HEK293T (cell line): ENCODE measurements around the gene TNFRSF17.

Experiments
- CTCF ChIA-PET: fragments of 350-600 bp; formaldehyde crosslinking; extraction: SDS; loops from one replicate; lab custom pipeline; 2021; ENCODE audit warnings: antibody characterized with exemption, inconsistent platforms; lab: Yijun Ruan, JAX
- POLR2A ChIA-PET: fragments of 350-600 bp; formaldehyde crosslinking; extraction: SDS; loops from one replicate; lab custom pipeline; 2020; ENCODE audit warnings: antibody characterized with exemption, inconsistent platforms; lab: Yijun Ruan, JAX
- DNase-seq: peaks from one replicate; pipeline ENCODE4 v3.0.0; 2012; ENCODE audit warnings: mixed read lengths; ENCODE audit errors: extremely low spot score
- ARNT ChIP-seq: fragments of 450-650 bp; IDR thresholded peaks from 2 replicates; pipeline ENCODE4 v1.6.1; 2017; ENCODE audit warnings: mild to moderate bottlenecking
- BHLHE40 ChIP-seq: fragments of 450-650 bp; IDR thresholded peaks from 2 replicates; pipeline ENCODE4 v1.6.1; 2016; ENCODE audit warnings: mild to moderate bottlenecking, moderate library complexity, borderline replicate concordance
- CTBP1 ChIP-seq: fragments of 450-650 bp; IDR thresholded peaks from 2 replicates; pipeline ENCODE4 v1.6.1; 2016; ENCODE audit warnings: borderline replicate concordance
- ELF4 ChIP-seq: fragments of 450-650 bp; IDR thresholded peaks from 2 replicates; pipeline ENCODE4 v1.6.1; 2017; ENCODE audit warnings: antibody characterized with exemption
- FOXA1 ChIP-seq: fragments of 450-650 bp; IDR thresholded peaks from 2 replicates; pipeline ENCODE4 v1.6.1; 2016; ENCODE audit warnings: mild to moderate bottlenecking
- FOXK2 ChIP-seq: fragments of 450-650 bp; IDR thresholded peaks from 2 replicates; pipeline ENCODE4 v1.6.1; 2016; ENCODE audit warnings: mild to moderate bottlenecking
- FOXM1 ChIP-seq: fragments of 450-650 bp; IDR thresholded peaks from 2 replicates; pipeline ENCODE4 v1.6.1; 2017; ENCODE audit warnings: mild to moderate bottlenecking, borderline replicate concordance
- HDGF ChIP-seq: fragments of 450-650 bp; IDR thresholded peaks from 2 replicates; pipeline ENCODE4 v1.6.1; 2017; ENCODE audit warnings: antibody characterized with exemption, borderline replicate concordance
- L3MBTL2 ChIP-seq: fragments of 450-650 bp; conservative IDR thresholded peaks from 2 replicates; pipeline ENCODE4 v1.6.1; 2016; ENCODE audit warnings: mild to moderate bottlenecking
- LEF1 ChIP-seq: fragments of 450-650 bp; IDR thresholded peaks from 2 replicates; pipeline ENCODE4 v1.6.1; 2017; ENCODE audit warnings: mild to moderate bottlenecking, borderline replicate concordance
- NFRKB ChIP-seq: fragments of 450-650 bp; IDR thresholded peaks from 2 replicates; pipeline ENCODE4 v1.6.1; 2016; ENCODE audit warnings: mild to moderate bottlenecking, moderate library complexity
- SP1 ChIP-seq: fragments of 450-650 bp; IDR thresholded peaks from 2 replicates; pipeline ENCODE4 v1.6.1; 2017
- SUZ12 ChIP-seq: fragments of 450-650 bp; IDR thresholded peaks from 2 replicates; pipeline ENCODE4 v1.6.1; 2016; ENCODE audit warnings: mild to moderate bottlenecking
- TARDBP ChIP-seq: fragments of 450-650 bp; IDR thresholded peaks from 2 replicates; pipeline ENCODE4 v1.6.1; 2016
- ZNF384 ChIP-seq: fragments of 450-650 bp; IDR thresholded peaks from 2 replicates; pipeline ENCODE4 v1.6.1; 2016
- TF ChIP-seq, protein P1 (sequence below): fragments of 450-650 bp; IDR thresholded peaks from 2 replicates; pipeline ENCODE4 v1.6.1; 2016

TNFRSF17 gene

GRCh38 chr16:11972128-11972527, 7.1 kb downstream of the TNFRSF17 start:
- no peak for DNase-seq
- POLR2A ChIA-PET: no interaction called here
- CTCF ChIA-PET: interaction anchor here (1.4 kb wide), 1 partner anchor 96 kb away, joined by 5 read pairs; no protein-coding TSS in a partner anchor
- TF ChIP-seq L3MBTL2 (no peak), NFRKB (no peak), BHLHE40 (no peak), SUZ12 (no peak), CTBP1 (no peak), SP1 (no peak), LEF1 (no peak)
- TF ChIP-seq, protein P1, sequence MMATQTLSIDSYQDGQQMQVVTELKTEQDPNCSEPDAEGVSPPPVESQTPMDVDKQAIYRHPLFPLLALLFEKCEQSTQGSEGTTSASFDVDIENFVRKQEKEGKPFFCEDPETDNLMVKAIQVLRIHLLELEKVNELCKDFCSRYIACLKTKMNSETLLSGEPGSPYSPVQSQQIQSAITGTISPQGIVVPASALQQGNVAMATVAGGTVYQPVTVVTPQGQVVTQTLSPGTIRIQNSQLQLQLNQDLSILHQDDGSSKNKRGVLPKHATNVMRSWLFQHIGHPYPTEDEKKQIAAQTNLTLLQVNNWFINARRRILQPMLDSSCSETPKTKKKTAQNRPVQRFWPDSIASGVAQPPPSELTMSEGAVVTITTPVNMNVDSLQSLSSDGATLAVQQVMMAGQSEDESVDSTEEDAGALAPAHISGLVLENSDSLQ: no peak

- DNase-seq: no peak
- ChIA-PET POLR2A (interaction anchor here (1.1 kb wide), 2 partner anchors 95 to 115 kb away, joined by 3 read pairs; no protein-coding TSS in a partner anchor), CTCF (interaction anchor here (0.6 to 1.4 kb wide), 3 partner anchors 24 to 566 kb away, joined by 3 to 5 read pairs (median 4); no protein-coding TSS in a partner anchor)
- TF ChIP-seq ELF4: no peak
Measured at GRCh38 chr16:11973070-11973469, 8.1 kb downstream of the TNFRSF17 start.

GRCh38 chr16:11976850-11977375, 11.9 kb downstream of the TNFRSF17 start:
- POLR2A ChIA-PET: interaction anchor here (0.6 to 1.6 kb wide), 24 partner anchors 8 to 309 kb away, joined by 3 to 19 read pairs (median 4); partner anchors contain the start of gene GSPT1
- CTCF ChIA-PET: interaction anchor here (0.6 to 1.0 kb wide), 2 partner anchors 12 to 91 kb away, joined by 3 to 4 read pairs; no protein-coding TSS in a partner anchor
- TF ChIP-seq CTBP1 (no peak), ARNT (no peak), ZNF384 (no peak), TARDBP (no peak), HDGF (no peak), LEF1 (no peak), SP1 (no peak), ELF4 (no peak), FOXM1 (no peak), FOXK2 (no peak), L3MBTL2 (no peak), BHLHE40 (no peak), SUZ12 (no peak), FOXA1 (no peak), NFRKB (no peak)
- TF ChIP-seq, protein P1: no peak
- no peak for DNase-seq

DNA sequence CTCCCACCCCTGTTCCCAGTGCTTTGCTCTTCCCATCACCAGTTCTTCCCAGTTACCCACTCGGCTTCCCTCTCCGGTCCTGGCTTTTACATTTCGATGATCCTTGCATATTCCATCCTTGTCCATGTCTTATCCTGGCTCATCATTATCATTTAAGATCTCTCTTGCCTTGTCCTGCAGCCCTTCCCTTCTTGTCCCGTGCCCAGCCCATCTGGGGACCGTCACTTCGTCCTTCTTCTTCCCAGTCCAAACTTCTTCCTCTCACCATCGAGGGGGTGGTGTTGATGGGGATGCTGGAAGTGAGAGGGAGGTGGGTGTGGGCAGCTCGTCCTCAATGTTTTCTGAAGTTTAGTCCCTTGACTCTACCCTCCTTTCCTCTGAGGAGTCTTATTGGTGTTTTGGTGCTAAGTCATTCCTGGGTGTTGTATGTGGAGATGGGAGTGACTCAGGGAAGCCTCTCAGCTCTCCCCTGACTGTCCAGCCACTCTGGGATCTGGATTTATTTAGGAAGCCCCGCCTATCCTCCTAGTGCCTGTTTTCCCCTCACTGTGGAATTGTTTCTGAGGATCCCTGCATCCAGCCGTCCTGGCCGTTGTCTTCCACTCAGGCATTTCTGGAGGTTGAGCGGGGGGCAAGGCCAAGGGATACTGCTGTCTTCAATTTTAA, 12.5 kb downstream of the TNFRSF17 start:
- TF ChIP-seq NFRKB (no peak), HDGF (no peak), FOXA1 (no peak), FOXK2 (no peak)
- DNase-seq: no peak
- POLR2A ChIA-PET: interaction anchor here (0.7 to 1.6 kb wide), 10 partner anchors 9 to 308 kb away, joined by 3 to 19 read pairs (median 4); partner anchors contain the start of gene GSPT1
- CTCF ChIA-PET: no interaction called here

- POLR2A ChIA-PET: interaction anchor here (1.1 to 1.3 kb wide), 3 partner anchors 30 to 62 kb away, joined by 3 to 4 read pairs (median 3); partner anchors contain the start of gene GSPT1
- DNase-seq: no peak
- CTCF ChIA-PET: interaction anchor here (1.5 kb wide), 1 partner anchor 29 kb away, joined by 4 read pairs; no protein-coding TSS in a partner anchor
- TF ChIP-seq FOXK2 (no peak), CTBP1 (no peak), ELF4 (no peak), TARDBP (no peak), HDGF (no peak), FOXM1 (no peak), NFRKB (no peak), SUZ12 (no peak), BHLHE40 (no peak), SP1 (no peak), FOXA1 (no peak), ZNF384 (no peak), LEF1 (no peak), L3MBTL2 (no peak)
- TF ChIP-seq, protein P1: no peak
Measured at GRCh38 chr16:11978080-11978479, 13.1 kb downstream of the TNFRSF17 start.

DNA sequence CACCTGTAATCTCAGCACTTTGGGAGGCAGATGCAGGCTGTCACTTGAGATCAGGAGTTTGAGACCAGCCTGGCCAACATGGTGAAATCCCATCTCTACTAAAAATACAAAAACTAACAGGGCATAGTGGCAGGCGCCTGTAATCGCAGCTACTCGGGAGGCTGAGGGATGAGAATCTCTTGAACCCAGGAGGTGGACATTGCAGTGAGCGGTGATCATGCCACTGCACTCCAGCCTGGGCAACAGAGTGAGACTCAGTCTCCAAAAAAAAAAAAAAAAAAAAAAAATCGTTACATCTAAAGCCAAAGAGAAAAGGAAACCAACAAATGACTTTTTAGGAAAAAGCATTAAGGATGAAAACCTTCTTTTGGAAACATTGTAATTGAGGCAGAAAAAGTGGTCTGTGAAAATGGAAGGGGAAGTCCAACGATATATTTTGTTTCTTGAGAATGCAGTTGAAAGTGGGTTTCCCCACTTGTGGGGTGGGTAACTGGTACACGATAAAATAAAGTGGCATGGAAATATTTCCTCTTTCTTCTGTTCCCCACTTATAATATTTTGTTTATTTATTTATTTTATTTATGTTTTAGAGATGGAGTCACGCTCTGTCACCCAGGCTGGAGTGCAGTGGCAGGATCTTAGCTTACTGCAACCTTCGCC, 14.1 kb downstream of the TNFRSF17 start:
- TF ChIP-seq FOXM1: no peak
- no peak for TF ChIP-seq SUZ12
- no peak for TF ChIP-seq FOXK2
- TF ChIP-seq CTBP1: no peak
- TF ChIP-seq ZNF384: no peak
- TF ChIP-seq, protein P1: no peak
- no peak for TF ChIP-seq NFRKB
- no peak for TF ChIP-seq L3MBTL2

More for the DNA sequence above, 14.1 kb downstream of the TNFRSF17 start:
- ChIA-PET POLR2A (no interaction called here), CTCF (interaction anchor here (1.5 kb wide), 1 partner anchor 30 kb away, joined by 4 read pairs; no protein-coding TSS in a partner anchor)
- DNase-seq: no peak
